Cardiac muscle cell (in vitro differentiated cells and primary cell): ENCODE results near the gene SSBP3. TPM values are rescaled to one million over a fixed set of nuclear protein-coding genes. Genes with fewer than 3 reads are reported as not detected.
A peak's percentile ranks its signal among the peaks of the same experiment; 100 is the strongest.

Source experiments
- DNase-seq, 2 donors: peaks; one replicate each; pipeline versions ENCODE4 v3.0.0 to v3.0.0-alpha.2; 2010 to 2017; ENCODE audit warnings: low read depth in 1 of 2, low spot score in 1 of 2
- H3K27ac ChIP-seq: fragments of 200-600 bp; sonication (generic); 2 replicates; pipeline ENCODE4 v1.5.1; 2016
- H3K27me3 ChIP-seq: fragments of 200-600 bp; sonication (generic); 2 replicates; pipeline ENCODE4 v1.6.0; 2016; ENCODE audit warnings: control low read depth
- H3K36me3 ChIP-seq: fragments of 200-600 bp; sonication (generic); 2 replicates; pipeline ENCODE4 v1.5.1; 2016; ENCODE audit warnings: control low read depth
- H3K4me1 ChIP-seq: fragments of 200-600 bp; sonication (generic); 2 replicates; pipeline ENCODE4 v1.8.1; 2017; ENCODE audit warnings: low read depth, mild to moderate bottlenecking, mixed run types
- H3K4me3 ChIP-seq: fragments of 200-600 bp; sonication (generic); 2 replicates; pipeline ENCODE4 v1.5.1; 2016; ENCODE audit warnings: mild to moderate bottlenecking
- H3K9me3 ChIP-seq: fragments of 200-600 bp; sonication (generic); 2 replicates; pipeline ENCODE4 v1.5.1; 2017; ENCODE audit warnings: low read depth, mild to moderate bottlenecking, control low read depth
- polyA plus RNA-seq: library from polyadenylated mRNA; unstranded; fragments of >200 nt; fragmentation: Nextera tagmentation; extraction: Ambion mirVana; gene quantifications from 2 replicates; pipeline ENCODE4 v1.2.1, GENCODE V29; 2016
- total RNA-seq: library from RNA; depleted of rRNA; stranded (reverse); fragments of >200 nt; gene quantifications from 2 replicates; pipeline ENCODE4 v1.2.3, GENCODE V29; 2016
- TF ChIP-seq, protein P1 (sequence below): IDR thresholded peaks from 2 replicates; pipeline ENCODE4 v1.5.1; 2012; ENCODE audit warnings: low read depth, mild to moderate bottlenecking, low read length

SSBP3 gene
- total and polyA plus RNA-seq, 2 experiments from 2014 or later, result 40.2 to 81.0 TPM

DNA sequence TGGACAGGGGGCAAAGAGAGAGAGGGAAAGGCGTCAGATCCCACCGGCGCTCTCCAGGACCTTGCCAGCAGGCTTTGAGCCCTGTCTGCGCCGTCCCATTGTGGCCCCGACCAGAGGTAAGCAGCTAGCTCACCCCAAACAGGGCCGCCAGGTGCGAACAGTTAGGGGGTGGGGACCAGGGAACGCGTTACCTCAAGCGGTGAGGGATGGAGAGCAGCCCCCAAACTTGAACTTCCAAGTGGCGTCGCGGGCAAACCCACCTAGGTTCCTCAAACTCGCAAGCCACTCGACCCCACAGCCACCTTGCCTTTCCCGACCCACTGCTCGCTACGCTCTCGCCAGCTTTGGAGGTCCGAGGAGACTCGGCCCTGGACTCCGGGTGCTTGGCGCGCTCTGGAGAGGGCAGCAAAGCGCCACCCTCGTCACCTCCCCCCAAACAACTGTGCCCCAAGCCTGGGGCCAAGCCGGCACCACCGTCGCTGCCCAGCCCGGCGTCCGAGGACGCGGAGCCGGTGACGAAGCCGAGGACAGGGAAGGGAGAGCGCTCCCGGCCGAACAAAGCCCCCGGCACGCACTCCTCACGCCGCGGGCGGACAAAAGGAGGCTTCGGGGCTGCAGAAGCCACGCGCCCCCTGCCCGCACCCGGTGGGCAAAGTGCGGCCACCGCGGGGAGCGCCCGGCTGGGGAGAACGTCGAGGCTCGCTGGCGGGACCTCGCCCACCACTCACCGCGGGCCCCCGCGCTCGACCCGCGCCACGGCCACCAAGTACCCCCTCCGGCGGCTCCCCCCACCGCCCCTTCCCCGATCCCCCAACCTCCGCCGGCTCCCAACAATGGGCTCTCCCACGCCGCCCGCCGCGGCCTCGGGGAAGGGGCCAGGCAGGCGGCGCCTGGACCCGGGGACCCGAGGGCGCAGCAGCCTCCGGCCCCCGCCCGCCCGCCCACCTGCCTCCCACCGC lies 976 bp downstream of the SSBP3 start:
- Histone ChIP-seq H3K4me1 (peaks cover 45% of the 10 kb centered on the region), H3K9me3 (no peaks in the 10 kb centered on the region), H3K4me3 (peak overlapping the region; percentile 85), H3K36me3 (peaks cover 18% of the 10 kb centered on the region), H3K27me3 (no peaks in the 10 kb centered on the region), H3K27ac (peak overlapping the region; percentile 67)
- TF ChIP-seq, protein P1, sequence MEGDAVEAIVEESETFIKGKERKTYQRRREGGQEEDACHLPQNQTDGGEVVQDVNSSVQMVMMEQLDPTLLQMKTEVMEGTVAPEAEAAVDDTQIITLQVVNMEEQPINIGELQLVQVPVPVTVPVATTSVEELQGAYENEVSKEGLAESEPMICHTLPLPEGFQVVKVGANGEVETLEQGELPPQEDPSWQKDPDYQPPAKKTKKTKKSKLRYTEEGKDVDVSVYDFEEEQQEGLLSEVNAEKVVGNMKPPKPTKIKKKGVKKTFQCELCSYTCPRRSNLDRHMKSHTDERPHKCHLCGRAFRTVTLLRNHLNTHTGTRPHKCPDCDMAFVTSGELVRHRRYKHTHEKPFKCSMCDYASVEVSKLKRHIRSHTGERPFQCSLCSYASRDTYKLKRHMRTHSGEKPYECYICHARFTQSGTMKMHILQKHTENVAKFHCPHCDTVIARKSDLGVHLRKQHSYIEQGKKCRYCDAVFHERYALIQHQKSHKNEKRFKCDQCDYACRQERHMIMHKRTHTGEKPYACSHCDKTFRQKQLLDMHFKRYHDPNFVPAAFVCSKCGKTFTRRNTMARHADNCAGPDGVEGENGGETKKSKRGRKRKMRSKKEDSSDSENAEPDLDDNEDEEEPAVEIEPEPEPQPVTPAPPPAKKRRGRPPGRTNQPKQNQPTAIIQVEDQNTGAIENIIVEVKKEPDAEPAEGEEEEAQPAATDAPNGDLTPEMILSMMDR, result no peak
- peak; percentile 16 to 44 for DNase-seq

DNA sequence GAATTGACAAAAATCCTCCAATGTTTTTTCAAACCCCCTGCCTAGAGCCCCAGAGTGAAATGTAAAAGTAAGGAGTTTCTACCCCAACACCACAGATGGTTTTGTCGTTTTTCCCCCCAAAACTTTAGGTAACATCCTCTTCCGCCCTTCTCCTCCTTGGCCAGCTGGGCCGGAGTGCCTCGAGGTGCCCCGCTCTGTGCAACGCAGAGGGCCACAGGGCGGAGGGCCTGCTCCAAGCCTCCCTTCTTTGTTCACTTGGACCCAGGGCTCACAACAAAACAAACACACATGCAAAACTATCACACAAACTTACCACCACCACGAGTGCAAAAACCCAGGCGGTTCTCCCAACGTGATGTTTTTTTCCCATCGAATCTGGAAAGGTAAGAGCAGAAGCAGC lies 1.9 kb downstream of the SSBP3 start:
- Histone ChIP-seq H3K4me3 (peak overlapping the region; percentile 85), H3K27me3 (no peaks in the 10 kb centered on the region), H3K4me1 (peaks cover 41% of the 10 kb centered on the region), H3K27ac (peak overlapping the region; percentile 4), H3K36me3 (peaks cover 26% of the 10 kb centered on the region), H3K9me3 (no peaks in the 10 kb centered on the region)
- DNase-seq, result no peak
- TF ChIP-seq, protein P1, result no peak

DNA sequence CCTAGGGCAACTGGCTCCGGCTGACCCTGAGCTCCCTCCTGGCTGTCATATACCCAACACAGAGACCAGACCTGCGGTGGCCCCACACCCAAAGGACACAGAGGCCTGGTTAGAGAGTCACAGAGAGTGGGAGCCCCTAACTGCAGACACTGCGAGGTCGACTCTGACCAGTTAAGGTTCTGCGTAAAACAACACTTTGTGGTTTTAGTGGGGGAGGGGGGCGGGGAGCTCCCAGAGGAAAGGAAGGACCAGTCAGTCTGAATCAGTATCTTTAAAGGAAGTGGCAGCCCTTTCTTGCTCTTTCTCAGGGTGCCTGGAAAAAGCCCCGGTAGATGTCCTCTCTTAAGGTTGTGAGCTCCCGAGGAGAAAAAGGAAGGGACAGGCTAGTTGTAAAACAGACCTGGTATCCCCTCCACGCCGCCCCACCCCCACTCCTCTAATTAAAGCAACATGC lies 2.4 kb downstream of the SSBP3 start:
- H3K27me3 ChIP-seq, result no peaks in the 10 kb centered on the region
- peak overlapping the region; percentile 85 for H3K4me3 ChIP-seq
- H3K27ac ChIP-seq, result peak overlapping the region; percentile 55
- TF ChIP-seq, protein P1, result no peak
- peaks cover 38% of the 10 kb centered on the region for H3K4me1 ChIP-seq
- peaks cover 30% of the 10 kb centered on the region for H3K36me3 ChIP-seq
- no peaks in the 10 kb centered on the region for H3K9me3 ChIP-seq
- DNase-seq, result peak in 1 of 2 donors; percentile 66

DNA sequence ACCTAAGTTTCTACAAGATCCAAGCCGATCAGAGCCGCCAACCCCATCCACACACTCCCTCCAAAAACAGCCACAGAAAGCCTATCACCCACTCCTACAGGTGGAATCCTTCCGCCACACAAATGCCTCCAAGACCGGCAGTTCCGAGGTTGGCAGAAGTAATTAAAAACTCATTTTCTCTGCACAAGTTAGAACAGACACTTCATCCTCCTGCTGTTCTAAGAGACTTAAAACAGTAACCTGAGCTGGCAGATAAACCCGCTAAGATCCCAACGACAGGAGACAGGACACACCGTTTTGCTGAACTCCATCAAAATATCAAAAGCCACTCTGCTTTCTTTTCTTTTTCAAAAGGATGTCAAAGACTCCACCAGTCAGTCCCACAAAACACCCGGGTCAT lies 2.8 kb downstream of the SSBP3 start:
- Histone ChIP-seq H3K9me3 (no peaks in the 10 kb centered on the region), H3K4me1 (peaks cover 34% of the 10 kb centered on the region), H3K4me3 (peak overlapping the region; percentile 85), H3K27me3 (no peaks in the 10 kb centered on the region), H3K36me3 (peaks cover 35% of the 10 kb centered on the region), H3K27ac (peak overlapping the region; percentile 55)
- DNase-seq, result no peak
- TF ChIP-seq, protein P1, result no peak

DNA sequence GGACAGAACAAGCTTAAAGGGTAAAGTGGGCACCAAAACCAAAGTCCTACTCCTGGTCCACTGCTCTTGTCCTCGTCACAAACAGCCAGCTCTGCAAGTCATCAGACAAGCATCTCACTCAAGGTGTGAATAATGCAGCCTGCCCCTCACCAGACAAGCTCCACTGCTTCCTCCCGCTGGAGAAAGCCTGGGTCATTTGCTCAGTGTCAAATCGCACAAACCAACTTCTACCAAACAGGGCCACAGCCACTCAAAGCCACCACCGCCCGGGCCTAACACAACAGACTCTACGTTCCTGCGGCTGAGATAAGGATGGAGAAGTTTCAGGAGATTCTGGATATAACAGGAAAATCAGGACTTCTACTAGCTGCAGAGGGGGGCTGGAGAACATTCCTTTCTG lies 3.3 kb downstream of the SSBP3 start:
- Histone ChIP-seq H3K9me3 (no peaks in the 10 kb centered on the region), H3K36me3 (peaks cover 40% of the 10 kb centered on the region), H3K4me1 (peaks cover 32% of the 10 kb centered on the region), H3K27ac (peak overlapping the region; percentile 55), H3K4me3 (peak overlapping the region; percentile 85), H3K27me3 (no peaks in the 10 kb centered on the region)
- peak in 1 of 2 donors; percentile 52 for DNase-seq
- TF ChIP-seq, protein P1, result no peak
